ENCODE results near the gene FAM180A. TPM values are rescaled to one million over a fixed set of nuclear protein-coding genes. Genes with fewer than 3 reads are reported as not detected.

The FAM180A gene
- total RNA-seq: not detected in 3 replicates

DNA sequence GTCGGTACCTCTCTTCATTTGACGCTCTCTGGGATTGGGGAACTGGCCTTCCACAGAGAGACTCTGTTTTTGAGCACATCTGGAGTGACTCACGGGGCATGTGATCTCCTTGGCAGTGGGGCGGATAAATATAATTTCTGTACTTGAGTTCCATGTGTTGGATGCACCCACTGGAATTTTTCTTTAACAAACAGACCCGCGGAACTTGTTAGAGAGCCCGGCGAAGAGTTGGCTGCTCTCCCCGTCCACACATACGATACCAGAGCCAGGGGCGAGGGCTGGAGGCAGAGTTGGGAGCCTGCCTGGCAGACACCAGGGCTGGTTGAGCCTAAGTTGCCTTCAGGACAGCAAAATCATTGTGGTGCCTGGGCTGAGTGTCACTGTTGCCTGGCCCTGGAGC is at the start of gene FAM180A:
Gene FAM180A, minus strand, starts transcription at position 44 of the 400 bp plus-strand sequence. CDS start 233 bp downstream, outside the sequence.
- no peaks in the 10 kb centered on the region for H3K9me3 Mint-ChIP-seq
- H3K36me3 Mint-ChIP-seq: no peaks in the 10 kb centered on the region
- no peaks in the 10 kb centered on the region for H3K27me3 Mint-ChIP-seq (ENCODE audit: low read depth)
- H3K4me3 Mint-ChIP-seq: no peak within 1 kb of the TSS
- no peak for TF ChIP-seq CTCF (IDR thresholded peaks at IDR 0.05; ENCODE audit: unreplicated experiment)
- peaks cover 13% of the 10 kb centered on the region for H3K4me1 Mint-ChIP-seq
- H3K27ac Mint-ChIP-seq: no peak within 1 kb of the TSS
- DNase-seq (ENCODE audit: low spot score in 2 of 2, unreplicated experiment in 2 of 2): no peak

GRCh38 chr7:135798095-135798494 is 49.5 kb upstream of the FAM180A start:
- Mint-ChIP-seq H3K4me1 (peaks cover 36% of the 10 kb centered on the region), H3K9me3 (peaks cover 17% of the 10 kb centered on the region), H3K4me3 (no peak overlapping the region), H3K27ac (no peak overlapping the region), H3K36me3 (no peaks in the 10 kb centered on the region), H3K27me3 (ENCODE audit: low read depth) (no peaks in the 10 kb centered on the region)
- no peak for TF ChIP-seq CTCF (IDR thresholded peaks at IDR 0.05; ENCODE audit: unreplicated experiment)
- DNase-seq (ENCODE audit: low spot score in 2 of 2, unreplicated experiment in 2 of 2): no peak

GRCh38 chr7:135795846-135796570 is 47.4 kb upstream of the FAM180A start:
- Mint-ChIP-seq H3K4me3 (no peak overlapping the region), H3K27me3 (ENCODE audit: low read depth) (no peaks in the 10 kb centered on the region), H3K36me3 (no peaks in the 10 kb centered on the region), H3K9me3 (peaks cover 17% of the 10 kb centered on the region), H3K4me1 (peaks cover 36% of the 10 kb centered on the region), H3K27ac (peak overlapping the region; percentile 1)
- no peak for TF ChIP-seq CTCF (IDR thresholded peaks at IDR 0.05; ENCODE audit: unreplicated experiment)
- no peak for DNase-seq (ENCODE audit: low spot score in 2 of 2, unreplicated experiment in 2 of 2)

GRCh38 chr7:135793841-135794240 is 45.2 kb upstream of the FAM180A start:
- DNase-seq (ENCODE audit: low spot score in 2 of 2, unreplicated experiment in 2 of 2): no peak
- Mint-ChIP-seq H3K4me3 (no peak overlapping the region), H3K27ac (no peak overlapping the region), H3K36me3 (no peaks in the 10 kb centered on the region), H3K27me3 (ENCODE audit: low read depth) (no peaks in the 10 kb centered on the region), H3K4me1 (peaks cover 29% of the 10 kb centered on the region), H3K9me3 (peaks cover 17% of the 10 kb centered on the region)
- no peak for TF ChIP-seq CTCF (IDR thresholded peaks at IDR 0.05; ENCODE audit: unreplicated experiment)

DNA sequence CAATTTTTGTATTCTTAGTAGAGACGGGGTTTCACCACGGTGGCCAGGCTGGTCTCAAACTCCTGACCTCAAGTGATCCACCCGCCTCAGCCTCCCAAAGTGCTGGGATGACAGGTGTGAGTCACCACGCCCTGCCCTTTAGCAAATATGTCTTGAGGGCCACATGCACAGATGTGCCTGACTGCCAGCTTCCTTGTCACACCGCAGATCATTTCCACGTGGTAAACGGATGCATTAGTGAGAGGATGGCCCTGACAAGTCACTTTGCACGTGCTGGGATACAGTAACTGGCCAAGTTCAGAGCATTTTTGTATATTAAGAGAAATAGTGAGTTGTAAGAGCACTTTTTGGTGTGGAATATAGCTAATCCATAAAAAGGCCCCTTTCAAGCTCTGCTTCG is 44.3 kb upstream of the FAM180A start:
- H3K27me3 Mint-ChIP-seq (ENCODE audit: low read depth): no peaks in the 10 kb centered on the region
- H3K4me3 Mint-ChIP-seq: no peak overlapping the region
- H3K4me1 Mint-ChIP-seq: peaks cover 27% of the 10 kb centered on the region
- no peak for TF ChIP-seq CTCF (IDR thresholded peaks at IDR 0.05; ENCODE audit: unreplicated experiment)
- H3K36me3 Mint-ChIP-seq: no peaks in the 10 kb centered on the region
- peaks cover 17% of the 10 kb centered on the region for H3K9me3 Mint-ChIP-seq
- H3K27ac Mint-ChIP-seq: no peak overlapping the region
- no peak for DNase-seq (ENCODE audit: low spot score in 2 of 2, unreplicated experiment in 2 of 2)
